Stomach (tissue), 4 donors: Measurements from ENCODE around the gene STYXL1.

ENCODE experiments used
- CTCF ChIP-seq, 7 experiments: fragments of 450-650 bp in 4 of 7; fragments of 200-600 bp in 3 of 7; sonication (generic) in 3 of 7; IDR thresholded peaks; one replicate each; pipeline ENCODE4 v1.5.1; 2016 to 2019; ENCODE audit warnings: antibody characterized with exemption in 7 of 7, control low read depth in 2 of 7, mild to moderate bottlenecking in 1 of 7
- POLR2A ChIP-seq, 4 donors: fragments of 450-650 bp; IDR thresholded peaks; one replicate each; pipeline ENCODE4 v1.6.1; 2016; ENCODE audit warnings: antibody characterized with exemption in 4 of 4, control low read depth in 2 of 4, mild to moderate bottlenecking in 1 of 4, moderate library complexity in 1 of 4

DNA sequence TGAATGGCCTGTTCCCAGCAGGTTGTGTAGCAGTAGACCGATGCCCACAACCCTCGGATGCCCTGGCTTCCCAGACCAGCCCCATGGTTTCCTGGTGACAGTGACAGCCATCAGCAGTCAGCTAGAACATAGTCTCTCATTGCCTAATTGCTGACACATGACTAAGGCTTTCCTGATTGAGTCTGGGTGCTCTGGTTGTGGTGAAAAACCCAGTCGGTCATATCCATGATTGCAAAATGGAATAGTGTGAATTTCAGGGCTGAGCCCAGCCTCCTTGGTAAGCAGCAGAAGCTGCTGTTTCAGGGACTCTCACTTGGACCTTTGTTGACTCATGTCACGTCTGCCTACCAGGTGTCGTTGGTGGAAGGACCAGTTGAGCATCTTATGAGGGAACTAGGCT is 96.3 kb downstream of the STYXL1 start:
- TF ChIP-seq CTCF (IDR thresholded peaks at IDR 0.05) (no peak), POLR2A (IDR thresholded peaks at IDR 0.05) (no peak)
